HCT116 (cell line): Measurements from ENCODE around the gene LAMTOR1. TPM values are rescaled to one million over a fixed set of nuclear protein-coding genes. Genes with fewer than 3 reads are reported as not detected.

Experiments
- ATAC-seq: fragments of 200-7000 bp; cut with Tn5 transposase; 2 replicates; pipeline ENCODE4 v1.9.1; 2020; ENCODE audit warnings: mild to moderate bottlenecking, moderate library complexity
- BruUV-seq: library from RNA; stranded (reverse); fragments of 400-500 nt; replicated peaks from 2 replicates; lab custom pipeline; 2021; lab: Mats Ljungman, UMichigan
- CTCF ChIA-PET: fragments of 300-600 bp; sonication (Branson Sonifier 250); formaldehyde crosslinking; loops from one replicate; lab custom pipeline; 2021; ENCODE audit warnings: antibody characterized with exemption; lab: Charles Lee
- POLR2A ChIA-PET: fragments of 300-600, 350-600 bp; sonication (Branson Sonifier 250); formaldehyde crosslinking; loops from one replicate; lab custom pipeline; 2021; ENCODE audit warnings: antibody characterized with exemption; lab: Charles Lee
- RAD21 ChIA-PET, 2 experiments: fragments of 300-600 bp; sonication (Branson Sonifier 250); formaldehyde crosslinking; loops; one replicate each; lab custom pipeline; 2023; ENCODE audit warnings: low total read pairs in 2 of 2; ENCODE audit not compliant: uncharacterized antibody in 2 of 2, unreplicated experiment in 2 of 2, low non-redundant PET in 1 of 2; lab: Charles Lee
- DNase-seq: peaks from one replicate; pipeline ENCODE4 v3.0.0-alpha.2; 2010; ENCODE audit warnings: low read depth, low spot score
- H2AFZ ChIP-seq: fragments of 200-600 bp; shearing (Covaris generic), sonication (generic); 2 replicates; pipeline ENCODE4 v1.6.1; 2017; ENCODE audit warnings: low read depth, mixed run types, mixed read lengths, antibody characterized with exemption, low read length; ENCODE audit not compliant: poor library complexity, severe bottlenecking
- H3K27ac ChIP-seq: 2 replicates; pipeline ENCODE4 v1.5.1; 2012; ENCODE audit warnings: low read depth, low read length
- H3K27me3 ChIP-seq: fragments of 200-600 bp; sonication (generic); 2 replicates; pipeline ENCODE4 v1.6.1; 2016; ENCODE audit warnings: mixed run types, low read length, mixed read lengths; ENCODE audit not compliant: insufficient read depth
- H3K36me3 ChIP-seq, 2 experiments: fragments of 200-500 bp in 1 of 2; fragments of 200-600 bp in 1 of 2; sonication (Bioruptor generic) in 1 of 2; sonication (generic) in 1 of 2; 2 replicates each; pipeline versions ENCODE4 v1.5.1 to v1.6.1; 2014 to 2016; ENCODE audit warnings: low read length in 2 of 2, inconsistent platforms in 1 of 2, mixed read lengths in 1 of 2, mixed run types in 1 of 2; ENCODE audit not compliant: insufficient read depth in 2 of 2, control insufficient read depth in 1 of 2
- H3K4me1 ChIP-seq, 2 experiments: fragments of 200-600 bp in 1 of 2; sonication (generic) in 1 of 2; 2 replicates each; pipeline versions ENCODE4 v1.5.1 to v1.6.1; 2012 to 2017; ENCODE audit warnings: low read length in 2 of 2, inconsistent platforms in 1 of 2, mild to moderate bottlenecking in 1 of 2, mixed read lengths in 1 of 2, mixed run types in 1 of 2, moderate library complexity in 1 of 2; ENCODE audit not compliant: insufficient read depth in 2 of 2, control insufficient read depth in 1 of 2
- H3K4me2 ChIP-seq: fragments of 200-600 bp; sonication (generic); 2 replicates; pipeline ENCODE4 v1.6.1; 2017; ENCODE audit warnings: mixed run types, low read length, mixed read lengths
- H3K4me3 ChIP-seq, 2 experiments: fragments of 200-600 bp in 1 of 2; sonication (generic) in 1 of 2; replicated peaks in 1 of 2; 2 replicates each; pipeline ENCODE4 v1.5.1; 2011 to 2016; ENCODE audit warnings: low read length in 2 of 2, control low read depth in 1 of 2, low read depth in 1 of 2, mild to moderate bottlenecking in 1 of 2, mixed read lengths in 1 of 2, mixed run types in 1 of 2
- H3K79me2 ChIP-seq: fragments of 200-600 bp; sonication (generic); 2 replicates; pipeline ENCODE4 v1.6.1; 2017; ENCODE audit warnings: mild to moderate bottlenecking, mixed run types, low read length, moderate library complexity, mixed read lengths; ENCODE audit not compliant: insufficient read depth
- H3K9ac ChIP-seq: fragments of 200-600 bp; sonication (generic); 2 replicates; pipeline ENCODE4 v1.6.1; 2016; ENCODE audit warnings: low read length, mixed read lengths
- H3K9me2 ChIP-seq: fragments of 200-600 bp; sonication (generic), shearing (Covaris generic); 2 replicates; pipeline ENCODE4 v1.6.1; 2017; ENCODE audit warnings: mixed run types, mild to moderate bottlenecking, moderate library complexity; ENCODE audit not compliant: insufficient read depth
- H3K9me3 ChIP-seq, 2 experiments: fragments of 200-500 bp in 1 of 2; fragments of 200-600 bp in 1 of 2; sonication (Bioruptor generic) in 1 of 2; sonication (generic) in 1 of 2; 2 replicates each; pipeline ENCODE4 v1.6.1; 2014 to 2017; ENCODE audit warnings: low read length in 2 of 2, mixed read lengths in 2 of 2, inconsistent platforms in 1 of 2, low read depth in 1 of 2, mild to moderate bottlenecking in 1 of 2, mixed run types in 1 of 2, moderate library complexity in 1 of 2; ENCODE audit not compliant: control insufficient read depth in 1 of 2, insufficient read depth in 1 of 2
- H4K20me1 ChIP-seq: fragments of 200-600 bp; sonication (generic), shearing (Covaris generic); 2 replicates; pipeline ENCODE4 v1.6.1; 2017; ENCODE audit warnings: mixed run types, mild to moderate bottlenecking, moderate library complexity; ENCODE audit not compliant: insufficient read depth
- CEBPB ChIP-seq: IDR thresholded peaks from 2 replicates; pipeline ENCODE4 v1.6.1; 2012; ENCODE audit warnings: low read depth
- EGR1 ChIP-seq: IDR thresholded peaks from 2 replicates; pipeline ENCODE4 v1.6.1; 2012; ENCODE audit warnings: low read depth
- EZH2 ChIP-seq: fragments of 200-600 bp; sonication (generic); IDR thresholded peaks from 2 replicates; pipeline ENCODE4 v1.6.1; 2017; ENCODE audit warnings: antibody characterized with exemption, mixed run types
- EZH2phosphoT487 ChIP-seq: fragments of 200-600 bp; IDR thresholded peaks from 2 replicates; pipeline ENCODE4 v1.6.1; 2018; ENCODE audit warnings: antibody characterized with exemption, borderline replicate concordance
- SP1 ChIP-seq: IDR thresholded peaks from 2 replicates; pipeline ENCODE4 v1.6.1; 2012; ENCODE audit warnings: low read depth
- ZNF274 ChIP-seq: fragments of 200-500 bp; sonication (Bioruptor generic); IDR thresholded peaks from 2 replicates; pipeline ENCODE4 v1.6.1; 2014; ENCODE audit warnings: mild to moderate bottlenecking, low read depth, low read length, inconsistent platforms
- intact Hi-C: fragments of 100-400 bp; cut with micrococcal nuclease; formaldehyde crosslinking; loops from 2 replicates; pipeline ENCODE4 v1.10.0; 2022
- total RNA-seq: library from RNA; stranded (reverse); gene quantifications from one replicate; pipeline ENCODE4 v1.2.1, GENCODE V29; 2021; ENCODE audit not compliant: unreplicated experiment
- TF ChIP-seq, protein P1 (sequence below): IDR thresholded peaks from 2 replicates; pipeline ENCODE4 v1.6.1; 2012

The LAMTOR1 gene
- total RNA-seq, 1 experiment from 2014 or later = 63.9 TPM

DNA sequence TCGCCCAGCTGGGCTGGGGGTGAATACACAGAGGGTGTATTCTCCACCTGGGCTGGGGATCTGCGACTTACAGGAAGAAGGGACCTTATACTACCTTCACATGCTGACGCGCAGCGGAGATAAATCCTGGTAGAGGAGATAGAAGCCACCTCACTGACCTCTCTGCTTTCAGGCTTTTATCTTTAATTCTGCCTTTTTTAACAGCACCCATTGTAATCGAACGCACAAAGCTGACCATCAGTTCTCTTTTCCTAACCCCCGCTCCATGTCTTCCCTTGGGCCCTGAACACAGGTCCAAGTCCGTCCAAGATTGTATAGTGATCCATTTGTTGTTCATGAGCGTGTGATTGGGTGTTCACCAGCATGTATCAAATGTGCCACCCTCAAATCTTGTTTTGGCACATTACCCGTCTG is 664 bp upstream of the LAMTOR1 start:
- ChIA-PET RAD21 (no interaction called here), POLR2A (no interaction called here), CTCF (no interaction called here)
- Histone ChIP-seq H3K9me2 (no peaks in the 10 kb centered on the region), H3K9ac (peak overlapping the region; percentile 48), H3K4me1 (peaks cover 11 to 18% of the 10 kb centered on the region in 2 experiments; a peak in 3 of 4 replicates), H3K27ac (peak overlapping the region; percentile 69), H3K27me3 (no peaks in the 10 kb centered on the region), H3K4me2 (peak overlapping the region; percentile 88), H3K36me3 (peaks cover 1 to 4% of the 10 kb centered on the region in 2 experiments; a peak in 2 of 4 replicates), H4K20me1 (no peaks in the 10 kb centered on the region), H2AFZ (no peak overlapping the region), H3K9me3 (no peaks in the 10 kb centered on the region), H3K79me2 (peaks cover 36% of the 10 kb centered on the region), H3K4me3 (peak overlapping the region; percentile 36 to 99)
- intact Hi-C loops = loop anchor here (1.0 to 5.0 kb wide), 3 partner anchors 9 to 119 kb away; partner anchors contain the start of genes ANAPC15, INPPL1, LRRC51 and NUMA1
- no peak for DNase-seq
- TF ChIP-seq EZH2 (no peak), ZNF274 (no peak)
- TF ChIP-seq, protein P1, sequence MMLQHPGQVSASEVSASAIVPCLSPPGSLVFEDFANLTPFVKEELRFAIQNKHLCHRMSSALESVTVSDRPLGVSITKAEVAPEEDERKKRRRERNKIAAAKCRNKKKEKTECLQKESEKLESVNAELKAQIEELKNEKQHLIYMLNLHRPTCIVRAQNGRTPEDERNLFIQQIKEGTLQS = no peak
- ATAC-seq = no peak
- TSS peak; percentile 97 for BruUV-seq

DNA sequence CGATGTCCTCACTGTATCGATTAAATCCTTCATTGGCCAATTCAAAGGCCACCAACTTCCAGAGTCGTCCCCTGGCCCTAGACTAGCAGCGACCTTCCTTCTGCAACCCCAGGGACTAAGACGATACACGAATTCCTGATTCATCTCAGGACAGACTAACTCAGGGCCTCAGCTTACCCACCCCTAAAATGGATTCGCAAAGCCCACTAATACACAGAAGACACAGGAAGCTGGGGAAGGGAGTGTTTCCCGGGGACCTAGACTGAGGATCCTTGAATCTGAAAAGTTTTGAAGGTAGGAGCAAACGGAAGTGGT is 509 bp downstream of the LAMTOR1 start:
- peak overlapping the region; percentile 80 for H3K27ac ChIP-seq
- no peak for ATAC-seq
- ChIA-PET RAD21 (interaction anchor here in 1 of 2 experiments (0.6 kb wide), 1 partner anchor 10 kb away, joined by 3 read pairs; the partner anchor contains the start of gene ANAPC15), POLR2A (no interaction called here), CTCF (no interaction called here)
- intact Hi-C loops = loop anchor here (5.0 kb wide), 1 partner anchor 120 kb away; the partner anchor contains the start of gene INPPL1
- peaks cover 8 to 15% of the 10 kb centered on the region in 2 experiments; a peak in 3 of 4 replicates for H3K36me3 ChIP-seq
- no peak for TF ChIP-seq EZH2
- TF ChIP-seq CEBPB = no peak
- no peak for TF ChIP-seq SP1
- TF ChIP-seq EGR1 = no peak
- TF ChIP-seq EZH2phosphoT487 = no peak
- H3K9ac ChIP-seq = peak overlapping the region; percentile 95
- no peaks in the 10 kb centered on the region for H3K9me2 ChIP-seq
- BruUV-seq = no TSS peak
- DNase-seq = no peak
- H3K27me3 ChIP-seq = no peaks in the 10 kb centered on the region
- no peaks in the 10 kb centered on the region for H4K20me1 ChIP-seq
- no peak overlapping the region for H2AFZ ChIP-seq
- peak overlapping the region; percentile 89 to 99 for H3K4me3 ChIP-seq
- H3K79me2 ChIP-seq = peaks cover 36% of the 10 kb centered on the region
- H3K4me1 ChIP-seq = peaks cover 11 to 18% of the 10 kb centered on the region in 2 experiments; a peak in 3 of 4 replicates
- peak overlapping the region; percentile 90 for H3K4me2 ChIP-seq
- no peaks in the 10 kb centered on the region for H3K9me3 ChIP-seq
